Right lobe of liver (tissue), 6 donors: Measurements from ENCODE around the gene IRF1. TPM values are rescaled to one million over a fixed set of nuclear protein-coding genes. Genes with fewer than 3 reads are reported as not detected.
A peak's percentile ranks its signal among the peaks of the same experiment; 100 is the strongest.

Source experiments
- ATAC-seq, 4 donors: fragments of 200-7000 bp; cut with Tn5 transposase; one replicate each; pipeline ENCODE4 v1.9.1; 2020; ENCODE audit warnings: mild to moderate bottlenecking in 4 of 4, moderate library complexity in 4 of 4
- DNase-seq, 3 donors: peaks; one replicate each; pipeline ENCODE4 v3.0.0-alpha.2; 2020
- H3K27ac ChIP-seq, 3 donors: fragments of 200-600 bp; one replicate each; pipeline ENCODE4 v1.8.0; 2022
- H3K27me3 ChIP-seq, 2 donors: fragments of 200-600 bp; one replicate each; pipeline ENCODE4 v1.8.0; 2022
- H3K36me3 ChIP-seq, 4 donors: fragments of 200-600 bp; sonication (generic) in 1 of 4; one replicate each; pipeline versions ENCODE4 v1.5.1 to v1.8.0; 2017 to 2022; ENCODE audit warnings: control low read depth in 1 of 4
- H3K4me1 ChIP-seq, 4 donors: fragments of 200-600 bp; sonication (generic) in 1 of 4; one replicate each; pipeline versions ENCODE4 v1.5.1 to v1.8.0; 2017 to 2022; ENCODE audit warnings: control low read depth in 1 of 4
- H3K4me3 ChIP-seq, 3 donors: fragments of 200-600 bp; one replicate each; pipeline ENCODE4 v1.8.0; 2022
- H3K9me3 ChIP-seq, 4 donors: fragments of 200-600 bp; sonication (generic) in 1 of 4; one replicate each; pipeline versions ENCODE4 v1.5.1 to v1.8.0; 2017 to 2022; ENCODE audit warnings: control low read depth in 1 of 4
- POLR2A ChIP-seq: fragments of 450-650 bp; IDR thresholded peaks from one replicate; pipeline ENCODE4 v1.6.1; 2017; ENCODE audit warnings: antibody characterized with exemption, mild to moderate bottlenecking
- WGBS: methylation state at CpG from one replicate; pipeline ENCODE4 v1.1.6; 2018; ENCODE audit warnings: low coverage, low lambda C conversion rate; ENCODE audit not compliant: insufficient coverage; ENCODE audit errors: missing lambda C conversion rate; 5-methylcytosine and 5-hydroxymethylcytosine counted together
- intact Hi-C, 2 donors: fragments of 100-400 bp; cut with DNase I; formaldehyde crosslinking; loops; one replicate each; pipeline versions ENCODE4 v1.11.2 to v1.14.1; 2022
- total RNA-seq, 6 experiments: library from RNA; depleted of rRNA in 2 of 6; stranded (reverse); fragments of >200 nt in 2 of 6; fragmentation: NEBNext Ultra II Directional in 3 of 6; extraction: Animal tissue kit (Norgen Biotek cat#: 25700) in 3 of 6; gene quantifications; one replicate each; pipeline versions ENCODE4 v1.1.0 to v1.2.4, GENCODE V29; 2016 to 2023
- TF ChIP-seq, protein P1 (sequence below), 4 donors: fragments of 200-600 bp in 3 of 4; fragments of 450-650 bp in 1 of 4; IDR thresholded peaks; one replicate each; pipeline versions ENCODE4 v1.5.1 to v1.8.0; 2016 to 2022; ENCODE audit warnings: antibody characterized with exemption in 4 of 4, mild to moderate bottlenecking in 2 of 4
- donor health status: DM: no; HTN: yes; CAD: no.
- donor health status: DM: no; HTN: no; CAD: no.
- donor health status: DM: no; HTN: no; CAD: no.
- donor health status: DM: no; HTN: yes; CAD: no.
- donor health status: DM: no; HTN: yes; CAD: no.

The IRF1 gene
- total RNA-seq, 6 experiments from 2014 or later, result 23.9 to 38.3 (median 30.2) TPM

DNA sequence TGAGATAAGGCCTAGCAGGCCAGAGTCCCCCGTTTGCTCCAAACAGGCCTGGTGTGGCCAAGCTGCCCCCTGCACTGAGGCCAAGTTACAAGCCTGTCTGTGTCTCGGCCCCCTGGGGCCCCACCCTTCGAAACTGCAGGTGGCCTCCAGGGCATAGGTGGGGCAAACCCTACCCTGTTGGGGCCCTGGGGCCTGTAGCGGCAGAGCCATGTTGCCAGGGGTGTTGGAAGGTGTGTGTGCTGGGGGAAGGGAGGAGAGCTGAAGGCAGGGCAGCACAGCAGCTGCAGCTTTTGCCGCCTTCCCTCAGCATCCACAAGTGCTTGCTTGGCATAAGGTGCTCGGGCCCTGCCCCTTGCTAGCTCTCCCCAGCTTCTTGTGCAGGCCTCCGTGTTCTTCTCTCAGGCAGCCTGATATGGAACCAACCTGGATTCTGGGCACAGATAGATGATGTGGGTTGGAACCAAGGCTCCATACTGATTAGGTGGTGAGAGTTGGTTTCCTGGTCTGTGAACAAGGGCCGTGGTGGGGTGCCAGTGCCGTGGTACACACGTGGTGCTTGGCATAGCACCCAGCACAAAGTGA, 12.7 kb downstream of the IRF1 start:
- WGBS, result no CpG with 5 or more reads among the region's 10 CpGs
- DNase-seq (peak in 1 of 3 donors; percentile 45), ATAC-seq (no peak)
- TF ChIP-seq POLR2A, result no peak
- TF ChIP-seq, protein P1, sequence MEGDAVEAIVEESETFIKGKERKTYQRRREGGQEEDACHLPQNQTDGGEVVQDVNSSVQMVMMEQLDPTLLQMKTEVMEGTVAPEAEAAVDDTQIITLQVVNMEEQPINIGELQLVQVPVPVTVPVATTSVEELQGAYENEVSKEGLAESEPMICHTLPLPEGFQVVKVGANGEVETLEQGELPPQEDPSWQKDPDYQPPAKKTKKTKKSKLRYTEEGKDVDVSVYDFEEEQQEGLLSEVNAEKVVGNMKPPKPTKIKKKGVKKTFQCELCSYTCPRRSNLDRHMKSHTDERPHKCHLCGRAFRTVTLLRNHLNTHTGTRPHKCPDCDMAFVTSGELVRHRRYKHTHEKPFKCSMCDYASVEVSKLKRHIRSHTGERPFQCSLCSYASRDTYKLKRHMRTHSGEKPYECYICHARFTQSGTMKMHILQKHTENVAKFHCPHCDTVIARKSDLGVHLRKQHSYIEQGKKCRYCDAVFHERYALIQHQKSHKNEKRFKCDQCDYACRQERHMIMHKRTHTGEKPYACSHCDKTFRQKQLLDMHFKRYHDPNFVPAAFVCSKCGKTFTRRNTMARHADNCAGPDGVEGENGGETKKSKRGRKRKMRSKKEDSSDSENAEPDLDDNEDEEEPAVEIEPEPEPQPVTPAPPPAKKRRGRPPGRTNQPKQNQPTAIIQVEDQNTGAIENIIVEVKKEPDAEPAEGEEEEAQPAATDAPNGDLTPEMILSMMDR (IDR thresholded peaks at IDR 0.05), result no peak
- intact Hi-C loops, result no loop called here
- Histone ChIP-seq H3K36me3 (peaks cover 0 to 4% (median 0%) of the 10 kb centered on the region in 4 donors), H3K27ac (no peak overlapping the region), H3K9me3 (no peaks in the 10 kb centered on the region), H3K27me3 (no peaks in the 10 kb centered on the region), H3K4me3 (no peak overlapping the region), H3K4me1 (peaks cover 0 to 31% (median 15%) of the 10 kb centered on the region in 4 donors)

DNA sequence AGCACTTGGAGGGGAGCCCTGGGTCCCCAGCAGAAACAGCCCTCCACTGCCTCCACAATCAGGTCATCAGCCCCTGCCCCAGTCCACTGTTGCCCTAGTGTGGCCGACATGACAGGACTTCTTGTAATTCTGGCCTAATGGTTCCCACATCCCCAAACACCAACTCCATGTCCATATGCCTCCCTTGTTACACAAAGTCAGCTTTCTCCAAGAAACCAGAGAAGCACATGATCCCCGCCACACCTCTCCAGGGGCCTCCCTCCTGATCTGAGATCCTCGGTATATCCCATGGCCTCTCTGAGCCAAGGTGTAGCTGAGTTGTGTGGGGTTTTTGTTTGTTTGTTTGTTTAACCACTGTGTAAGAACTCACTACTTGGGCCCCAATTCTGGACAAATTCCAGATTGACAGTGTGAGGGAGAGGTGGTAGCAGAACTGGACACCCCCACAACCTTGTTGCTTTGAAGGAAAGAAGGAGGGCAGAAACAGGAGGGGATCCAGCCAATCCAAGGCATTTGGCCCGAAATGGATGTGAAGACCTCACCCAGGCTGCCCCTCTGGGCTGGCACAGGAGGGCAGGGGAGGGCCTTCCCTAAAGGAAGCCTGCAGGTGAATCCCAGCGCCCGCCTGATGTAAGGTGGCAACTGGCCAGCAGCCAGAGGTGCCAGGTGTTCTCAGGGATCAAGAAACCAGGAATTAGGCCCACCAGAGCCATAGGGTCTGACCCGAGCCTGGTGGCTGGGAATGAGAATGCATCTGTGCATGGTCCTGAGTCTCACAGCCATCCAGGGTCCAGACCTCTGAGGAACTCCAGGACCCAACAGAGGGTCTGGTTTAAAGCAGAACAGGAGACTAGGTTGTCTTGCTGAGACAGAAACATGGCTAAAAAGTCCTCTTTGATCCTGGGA, 13.4 kb downstream of the IRF1 start:
- DNase-seq, result peak in 1 of 3 donors; percentile 53
- peaks cover 0 to 31% (median 15%) of the 10 kb centered on the region in 4 donors for H3K4me1 ChIP-seq
- 95% methylated on average over 3 of the region's 7 CpGs for WGBS
- no peaks in the 10 kb centered on the region for H3K9me3 ChIP-seq
- intact Hi-C loops, result no loop called here
- TF ChIP-seq, protein P1 (IDR thresholded peaks at IDR 0.05), result no peak
- no peak for TF ChIP-seq POLR2A
- ATAC-seq, result no peak
- H3K4me3 ChIP-seq, result no peak overlapping the region
- no peaks in the 10 kb centered on the region for H3K36me3 ChIP-seq
- no peaks in the 10 kb centered on the region for H3K27me3 ChIP-seq
- H3K27ac ChIP-seq, result no peak overlapping the region

DNA sequence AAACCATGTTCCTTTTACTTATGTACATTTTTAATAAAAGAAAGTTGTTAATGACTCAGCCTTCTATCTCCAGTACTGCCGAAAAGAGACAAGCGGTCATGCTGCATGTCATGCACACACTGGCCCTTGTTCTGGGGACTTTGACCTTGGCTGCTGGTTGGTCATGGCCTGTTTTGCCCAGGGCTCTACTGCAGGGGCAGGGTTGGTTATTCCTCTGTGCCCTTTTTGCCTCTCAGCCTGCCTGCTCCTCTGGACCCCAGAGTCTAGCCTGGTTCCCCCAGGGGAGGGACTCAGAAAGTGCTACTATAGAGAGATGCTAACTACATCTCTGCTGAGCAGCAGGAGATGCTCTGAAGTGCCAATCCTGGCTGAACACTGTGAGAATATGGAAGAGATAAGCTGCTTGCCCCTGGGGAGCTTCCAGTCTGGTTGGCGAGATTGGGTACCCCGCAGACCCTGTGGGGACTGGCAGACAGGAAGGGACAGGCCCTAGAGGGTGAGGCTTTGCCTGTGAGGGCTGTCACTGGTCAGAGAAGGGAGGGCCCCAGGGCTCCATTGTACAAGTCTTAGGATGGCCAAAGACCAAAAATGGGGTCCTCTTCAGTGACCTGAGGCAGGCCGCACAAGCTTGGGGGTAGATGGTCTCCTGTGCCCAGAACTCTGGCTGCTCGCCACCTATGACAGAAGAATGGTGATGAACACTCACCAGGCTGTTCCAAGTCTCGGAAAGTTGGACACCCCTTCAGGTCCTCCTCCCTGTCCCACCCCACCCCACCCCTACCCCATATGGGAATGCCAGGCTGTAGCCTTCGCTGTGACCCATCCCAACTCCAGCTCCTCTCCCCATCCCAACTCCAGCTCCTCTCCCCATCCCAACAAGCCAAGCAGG, 14.3 kb downstream of the IRF1 start:
- DNase-seq, result peak; percentile 71 to 89 (median 84)
- TF ChIP-seq POLR2A, result no peak
- TF ChIP-seq, protein P1 (IDR thresholded peaks at IDR 0.05), result no peak
- Histone ChIP-seq H3K36me3 (no peaks in the 10 kb centered on the region), H3K4me3 (no peak overlapping the region), H3K4me1 (peaks cover 0 to 31% (median 15%) of the 10 kb centered on the region in 4 donors), H3K27me3 (no peaks in the 10 kb centered on the region), H3K9me3 (no peaks in the 10 kb centered on the region), H3K27ac (peak overlapping the region; percentile 57 to 81 (median 74))
- intact Hi-C loops, result no loop called here
- 40% methylated on average over 2 of the region's 8 CpGs for WGBS
- ATAC-seq, result peak; percentile 83 to 88 (median 87)

DNA sequence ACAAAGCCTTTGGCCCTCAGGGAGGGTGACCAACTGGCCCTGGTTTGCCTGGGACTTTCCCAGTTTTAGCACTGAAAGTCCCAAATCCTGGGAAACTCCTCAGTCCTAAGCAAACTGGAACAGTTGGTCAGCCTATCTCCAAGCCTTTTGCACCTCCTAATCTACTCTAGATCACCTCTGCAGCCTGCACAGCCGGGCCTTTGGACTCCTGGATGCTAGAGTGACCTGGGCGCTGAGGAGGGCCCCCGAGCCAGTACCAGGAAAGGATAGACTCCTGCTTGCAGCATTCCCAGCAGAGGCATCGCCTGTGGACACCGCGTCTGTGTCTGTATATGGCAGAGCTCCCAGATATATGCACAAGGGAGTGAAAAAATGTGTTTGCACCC, 15.1 kb downstream of the IRF1 start:
- WGBS, result 32% methylated on average over 5 of the region's 6 CpGs
- H3K27ac ChIP-seq, result peak overlapping the region; percentile 57 to 81 (median 74)
- H3K36me3 ChIP-seq, result no peaks in the 10 kb centered on the region
- ATAC-seq (peak; percentile 62 to 75 (median 73)), DNase-seq (peak; percentile 56 to 77 (median 77))
- TF ChIP-seq, protein P1 (IDR thresholded peaks at IDR 0.05), result no peak
- TF ChIP-seq POLR2A, result no peak
- H3K4me1 ChIP-seq, result peaks cover 0 to 32% (median 17%) of the 10 kb centered on the region in 4 donors
- intact Hi-C loops, result no loop called here
- H3K27me3 ChIP-seq, result no peaks in the 10 kb centered on the region
- no peaks in the 10 kb centered on the region for H3K9me3 ChIP-seq
- H3K4me3 ChIP-seq, result no peak overlapping the region
